Neural crest cell (in vitro differentiated cells): ENCODE data around the gene HOXB3. TPM values are rescaled to one million over a fixed set of nuclear protein-coding genes. Genes with fewer than 3 reads are reported as not detected.

Source experiments
- DNase-seq: peaks from one replicate; pipeline ENCODE4 v3.0.0; 2021; ENCODE audit warnings: low read depth, mixed read lengths, low spot score
- H3K27ac Mint-ChIP-seq: one replicate; pipeline ENCODE4 v1.8.0; 2021; ENCODE audit warnings: mild to moderate bottlenecking, mixed read lengths; ENCODE audit not compliant: unreplicated experiment
- H3K27me3 Mint-ChIP-seq: 2 replicates; pipeline ENCODE4 v1.8.0; 2021; ENCODE audit warnings: low read depth, mild to moderate bottlenecking, mixed read lengths
- H3K36me3 Mint-ChIP-seq: 2 replicates; pipeline ENCODE4 v1.8.0; 2021; ENCODE audit warnings: low read depth, mild to moderate bottlenecking, mixed read lengths
- H3K4me1 Mint-ChIP-seq: 2 replicates; pipeline ENCODE4 v1.8.0; 2021; ENCODE audit warnings: mixed read lengths
- H3K4me3 Mint-ChIP-seq: one replicate; pipeline ENCODE4 v1.8.0; 2021; ENCODE audit warnings: mild to moderate bottlenecking, mixed read lengths
- H3K9me3 Mint-ChIP-seq: 2 replicates; pipeline ENCODE4 v1.8.0; 2021; ENCODE audit warnings: mixed read lengths
- CTCF ChIP-seq: fragments of 200-600 bp; sonication (generic); conservative IDR thresholded peaks from 2 replicates; pipeline ENCODE4 v1.5.0; 2021; ENCODE audit warnings: antibody characterized with exemption, mild to moderate bottlenecking
- total RNA-seq: library from RNA; stranded (reverse); gene quantifications from 2 replicates; pipeline ENCODE4 v1.2.1, GENCODE V29; 2021

Gene HOXB3
- total RNA-seq, 1 donor from 2014 or later, result 22.8 TPM

- Mint-ChIP-seq H3K9me3 (no peaks in the 10 kb centered on the region), H3K4me3 (peak overlapping the region; percentile 9), H3K4me1 (peaks cover 47% of the 10 kb centered on the region), H3K27ac (no peak overlapping the region), H3K36me3 (peaks cover under 1% of the 10 kb centered on the region), H3K27me3 (peaks cover 99% of the 10 kb centered on the region)
- TF ChIP-seq CTCF, result no peak
- DNase-seq, result no peak
These were observed 31.8 kb downstream of the HOXB3 start for GRCh38 chr17:48558057-48558830.

- DNase-seq, result no peak
- H3K4me3 Mint-ChIP-seq, result peak overlapping the region; percentile 66
- peaks cover 46% of the 10 kb centered on the region for H3K4me1 Mint-ChIP-seq
- peaks cover 3% of the 10 kb centered on the region for H3K36me3 Mint-ChIP-seq
- no peaks in the 10 kb centered on the region for H3K9me3 Mint-ChIP-seq
- peaks cover 99% of the 10 kb centered on the region for H3K27me3 Mint-ChIP-seq
- TF ChIP-seq CTCF, result no peak
- H3K27ac Mint-ChIP-seq, result no peak overlapping the region
These were observed 33.3 kb downstream of the HOXB3 start for GRCh38 chr17:48556576-48557401.

GRCh38 chr17:48556229-48556575 is 33.8 kb downstream of the HOXB3 start:
- no peak for TF ChIP-seq CTCF
- no peak for DNase-seq
- H3K36me3 Mint-ChIP-seq, result peaks cover 4% of the 10 kb centered on the region
- H3K27ac Mint-ChIP-seq, result no peak overlapping the region
- H3K4me1 Mint-ChIP-seq, result peaks cover 49% of the 10 kb centered on the region
- H3K9me3 Mint-ChIP-seq, result no peaks in the 10 kb centered on the region
- peak overlapping the region; percentile 66 for H3K4me3 Mint-ChIP-seq
- H3K27me3 Mint-ChIP-seq, result peaks cover 99% of the 10 kb centered on the region

- DNase-seq, result no peak
- no peak overlapping the region for H3K27ac Mint-ChIP-seq
- H3K4me1 Mint-ChIP-seq, result peaks cover 51% of the 10 kb centered on the region
- H3K36me3 Mint-ChIP-seq, result peaks cover 4% of the 10 kb centered on the region
- no peak for TF ChIP-seq CTCF
- H3K27me3 Mint-ChIP-seq, result peaks cover 99% of the 10 kb centered on the region
- peak overlapping the region; percentile 78 for H3K4me3 Mint-ChIP-seq
- H3K9me3 Mint-ChIP-seq, result no peaks in the 10 kb centered on the region
These were observed 34.5 kb downstream of the HOXB3 start for GRCh38 chr17:48555258-48556228.
